HG03135 (cell line): ENCODE results near the gene TSPAN18.

Experiments
- ATAC-seq: cut with Tn5 transposase; IDR thresholded peaks from one replicate; pipeline ENCODE4 v1.9.1; 2021; ENCODE audit warnings: mild to moderate bottlenecking, moderate library complexity; ENCODE audit not compliant: unreplicated experiment

The TSPAN18 gene

GRCh38 chr11:44737245-44738085 lies 10.7 kb downstream of the TSPAN18 start:
- no peak for ATAC-seq

- ATAC-seq, result no peak
Observed at GRCh38 chr11:44738791-44739190, 12.0 kb downstream of the TSPAN18 start.

- no peak for ATAC-seq
Observed at GRCh38 chr11:44740967-44741366, 14.2 kb downstream of the TSPAN18 start.

- no peak for ATAC-seq
Observed at GRCh38 chr11:44741976-44742375, 15.2 kb downstream of the TSPAN18 start.

- no peak for ATAC-seq
Observed at GRCh38 chr11:44742508-44743246, 15.9 kb downstream of the TSPAN18 start.

- ATAC-seq, result no peak
Observed at GRCh38 chr11:44743326-44743725, 16.6 kb downstream of the TSPAN18 start.

- no peak for ATAC-seq
Observed at GRCh38 chr11:44743959-44744557, 17.3 kb downstream of the TSPAN18 start.

GRCh38 chr11:44746894-44747293 lies 20.1 kb downstream of the TSPAN18 start:
- no peak for ATAC-seq

GRCh38 chr11:44747316-44747715 lies 20.6 kb downstream of the TSPAN18 start:
- ATAC-seq, result no peak

GRCh38 chr11:44747836-44748235 lies 21.1 kb downstream of the TSPAN18 start:
- ATAC-seq, result no peak

- ATAC-seq, result no peak
Observed at GRCh38 chr11:44748606-44749005, 21.8 kb downstream of the TSPAN18 start.

- ATAC-seq, result no peak
Observed at GRCh38 chr11:44749189-44749588, 22.4 kb downstream of the TSPAN18 start.

- no peak for ATAC-seq
Observed at GRCh38 chr11:44750551-44751465, 24.0 kb downstream of the TSPAN18 start.

- ATAC-seq, result no peak
Observed at GRCh38 chr11:44752300-44752699, 25.5 kb downstream of the TSPAN18 start.

- no peak for ATAC-seq
Observed at GRCh38 chr11:44752713-44753112, 26.0 kb downstream of the TSPAN18 start.

GRCh38 chr11:44753961-44754645 lies 27.3 kb downstream of the TSPAN18 start:
- no peak for ATAC-seq

GRCh38 chr11:44754876-44755555 lies 28.3 kb downstream of the TSPAN18 start:
- ATAC-seq, result no peak

GRCh38 chr11:44755556-44756523 lies 29.1 kb downstream of the TSPAN18 start:
- ATAC-seq, result no peak
